Measurements from ENCODE around the gene NR6A1. TPM values are rescaled to one million over a fixed set of nuclear protein-coding genes. Genes with fewer than 3 reads are reported as not detected.

Gene NR6A1
- total RNA-seq, 5 donors from 2014 or later (not counting 1 experiment from before 2014, with no cell fraction given), result 0.19 to 0.50 (median 0.40) TPM; not detected in 1

DNA sequence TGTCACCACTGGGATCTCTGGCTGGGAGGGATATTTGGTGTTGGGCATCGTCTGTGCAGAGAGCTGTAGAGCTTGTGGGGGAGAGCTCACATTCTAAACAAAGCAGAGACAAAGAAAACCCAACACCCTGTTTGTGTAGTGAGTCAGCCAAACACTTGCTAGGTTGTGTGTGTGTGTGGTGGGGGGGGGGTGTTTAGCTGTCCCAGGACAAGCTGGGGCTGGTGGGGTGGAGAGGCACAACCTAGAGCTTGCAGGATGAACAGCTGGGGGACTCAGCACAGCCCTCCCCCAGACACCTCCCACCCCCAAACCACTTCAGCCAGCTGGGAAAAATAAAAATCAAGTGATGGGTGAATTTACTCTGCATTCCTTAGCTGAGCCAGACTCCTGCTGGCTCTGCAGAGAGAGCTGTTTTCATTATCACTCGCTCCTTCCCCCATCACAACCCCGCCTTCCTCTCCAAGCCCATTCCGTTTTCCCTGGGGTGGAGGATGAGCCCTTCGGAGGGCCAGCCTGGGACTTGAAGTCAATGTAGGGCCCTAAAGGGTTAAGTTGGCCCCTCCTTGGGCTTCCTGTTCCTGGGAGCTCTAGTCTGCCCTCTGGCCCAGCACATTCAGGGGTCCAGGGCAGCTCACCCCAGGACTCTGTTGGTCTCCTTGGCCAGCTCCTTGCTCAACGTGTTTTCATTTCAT, 8.4 kb upstream of the NR6A1 start:
- Histone ChIP-seq H3K36me3 (ENCODE audit: control insufficient read depth in 2 of 2, extremely low read depth in 1 of 2, insufficient read depth in 1 of 2, low read length in 1 of 2) (no peaks in the 10 kb centered on the region), H3K4me1 (ENCODE audit: control insufficient read depth in 1 of 2, extremely low read depth in 1 of 2, insufficient read depth in 2 of 2, low read length in 2 of 2) (peaks cover 0 to 11% of the 10 kb centered on the region in 2 experiments), H3K4me3 (ENCODE audit: control insufficient read depth in 1 of 2, extremely low read depth in 1 of 2, low read length in 1 of 2) (no peak overlapping the region), H3K27me3 (replicated peaks in 1 of 2; ENCODE audit: control insufficient read depth in 2 of 2, extremely low read depth in 1 of 2, insufficient read depth in 2 of 2, low read length in 1 of 2) (peaks cover 2 to 33% of the 10 kb centered on the region in 2 experiments), H3K27ac (ENCODE audit: low read length) (no peak overlapping the region), H3K9me3 (no peaks in the 10 kb centered on the region)
- ChIA-PET POLR2A (interaction anchor here in 1 of 2 donors (0.6 kb wide), 2 partner anchors 83 to 221 kb away, joined by 3 to 4 read pairs; no protein-coding TSS in a partner anchor), CTCF (interaction anchor here in 1 of 2 donors (0.6 to 0.8 kb wide), 2 partner anchors 10 to 582 kb away, joined by 3 read pairs; no protein-coding TSS in a partner anchor)
- no peaks in the 10 kb centered on the region for H3K9me3 Mint-ChIP-seq
- WGBS (ENCODE audit: insufficient coverage), result 87% methylated on average over 3 of the region's 6 CpGs
- peak overlapping the region in 1 of 3 donors; percentile 11 for H3K4me3 Mint-ChIP-seq
- no peak for DNase-seq
- no peaks in the 10 kb centered on the region for H3K36me3 Mint-ChIP-seq
- no peak for ATAC-seq (replicated peaks in 1 of 4)
- H3K27ac Mint-ChIP-seq, result no peak overlapping the region
- H3K4me1 Mint-ChIP-seq, result peaks cover 11 to 16% (median 13%) of the 10 kb centered on the region in 3 donors
- H3K27me3 Mint-ChIP-seq, result peaks cover 18 to 29% of the 10 kb centered on the region in 2 donors

DNA sequence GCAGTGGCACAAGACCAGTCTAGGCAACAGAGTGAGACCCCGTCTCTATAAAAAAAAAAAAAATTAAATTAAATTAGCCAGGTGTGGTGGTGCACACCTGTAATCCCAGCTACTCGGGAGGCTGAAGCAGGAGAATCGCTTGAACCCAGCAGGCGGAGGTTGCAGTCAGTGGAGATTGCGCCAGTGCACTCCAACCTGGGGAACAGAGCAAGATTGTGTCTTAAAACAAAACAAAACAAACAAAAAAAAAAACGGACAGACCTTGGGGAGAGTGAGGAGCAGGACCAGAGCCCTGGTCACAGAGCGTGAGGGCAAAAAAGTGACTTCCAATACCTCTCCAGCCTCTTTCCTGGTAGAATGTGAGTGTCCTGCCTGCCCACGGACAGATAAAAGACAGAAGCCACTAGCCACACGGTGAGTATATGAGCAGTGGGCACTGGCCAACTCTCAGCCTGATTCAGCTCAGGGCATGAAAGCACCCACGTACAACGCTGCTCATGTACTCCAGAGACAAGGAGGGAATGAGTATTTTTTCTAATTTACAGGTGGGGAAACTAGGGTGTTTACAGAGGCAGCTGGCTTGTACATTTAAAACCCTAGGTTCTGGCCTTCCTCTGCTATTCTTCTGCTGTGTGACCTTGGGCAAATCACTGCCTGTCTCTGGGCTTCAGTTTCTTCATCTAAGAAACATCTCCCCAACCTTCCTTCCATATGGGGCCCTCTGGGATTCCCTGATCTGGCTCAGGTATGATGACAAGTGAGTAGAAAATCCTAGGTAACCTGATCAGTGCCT, 7.7 kb upstream of the NR6A1 start:
- Mint-ChIP-seq H3K27ac (no peak overlapping the region), H3K4me3 (peak overlapping the region in 1 of 3 donors; percentile 11), H3K36me3 (no peaks in the 10 kb centered on the region), H3K9me3 (no peaks in the 10 kb centered on the region), H3K27me3 (peaks cover 24 to 35% of the 10 kb centered on the region in 2 donors), H3K4me1 (peaks cover 16 to 22% (median 20%) of the 10 kb centered on the region in 3 donors)
- ChIA-PET CTCF (no interaction called here), POLR2A (no interaction called here)
- H3K36me3 ChIP-seq (ENCODE audit: control insufficient read depth in 2 of 2, extremely low read depth in 1 of 2, insufficient read depth in 1 of 2, low read length in 1 of 2), result no peaks in the 10 kb centered on the region
- no peak overlapping the region for H3K27ac ChIP-seq (ENCODE audit: low read length)
- 76% methylated on average over 3 of the region's 11 CpGs for WGBS (ENCODE audit: insufficient coverage)
- peaks cover 0 to 15% of the 10 kb centered on the region in 2 experiments for H3K4me1 ChIP-seq (ENCODE audit: control insufficient read depth in 1 of 2, extremely low read depth in 1 of 2, insufficient read depth in 2 of 2, low read length in 2 of 2)
- ATAC-seq (replicated peaks in 1 of 4) (no peak), DNase-seq (no peak)
- H3K4me3 ChIP-seq (ENCODE audit: control insufficient read depth in 1 of 2, extremely low read depth in 1 of 2, low read length in 1 of 2), result no peak overlapping the region
- H3K27me3 ChIP-seq (replicated peaks in 1 of 2; ENCODE audit: control insufficient read depth in 2 of 2, extremely low read depth in 1 of 2, insufficient read depth in 2 of 2, low read length in 1 of 2), result peaks cover 2 to 40% of the 10 kb centered on the region in 2 experiments
- no peaks in the 10 kb centered on the region for H3K9me3 ChIP-seq

GRCh38 chr9:124776954-124777648, 6.0 kb upstream of the NR6A1 start, which contains the start of gene OLFML2A:
Gene OLFML2A, plus strand, starts transcription at chr9:124777133. Its CDS starts 138 bp downstream, at chr9:124777271.
- Histone ChIP-seq H3K9me3 (no peaks in the 10 kb centered on the region), H3K4me1 (ENCODE audit: control insufficient read depth in 1 of 2, extremely low read depth in 1 of 2, insufficient read depth in 2 of 2, low read length in 2 of 2) (peaks cover 0 to 20% of the 10 kb centered on the region in 2 experiments), H3K27ac (ENCODE audit: low read length) (no peak within 1 kb of the TSS), H3K4me3 (ENCODE audit: control insufficient read depth in 1 of 2, extremely low read depth in 1 of 2, low read length in 1 of 2) (peak within 1 kb of the TSS in 1 of 2 donors; percentile 25), H3K27me3 (replicated peaks in 1 of 2; ENCODE audit: control insufficient read depth in 2 of 2, extremely low read depth in 1 of 2, insufficient read depth in 2 of 2, low read length in 1 of 2) (peaks cover 2 to 53% of the 10 kb centered on the region in 2 experiments), H3K36me3 (ENCODE audit: control insufficient read depth in 2 of 2, extremely low read depth in 1 of 2, insufficient read depth in 1 of 2, low read length in 1 of 2) (no peaks in the 10 kb centered on the region)
- Mint-ChIP-seq H3K27ac (peak within 1 kb of the TSS in 1 of 2 donors; percentile 31), H3K27me3 (peaks cover 35 to 46% of the 10 kb centered on the region in 2 donors), H3K36me3 (no peaks in the 10 kb centered on the region), H3K9me3 (no peaks in the 10 kb centered on the region), H3K4me1 (peaks cover 26 to 31% (median 29%) of the 10 kb centered on the region in 3 donors), H3K4me3 (peak within 1 kb of the TSS; percentile 60 to 79 (median 65))
- ChIA-PET POLR2A (no interaction called here), CTCF (interaction anchor here in 1 of 2 donors (0.5 to 2.3 kb wide), 3 partner anchors 11 to 76 kb away, joined by 3 to 7 read pairs (median 7); partner anchors contain the start of gene WDR38)
- DNase-seq (peak in 5 of 35 experiments; percentile 13 to 44 (median 18)), ATAC-seq (replicated peaks in 1 of 4) (peak; percentile 48 to 63 (median 56))
- 2% methylated on average over 85 of the region's 87 CpGs for WGBS (ENCODE audit: insufficient coverage)

DNA sequence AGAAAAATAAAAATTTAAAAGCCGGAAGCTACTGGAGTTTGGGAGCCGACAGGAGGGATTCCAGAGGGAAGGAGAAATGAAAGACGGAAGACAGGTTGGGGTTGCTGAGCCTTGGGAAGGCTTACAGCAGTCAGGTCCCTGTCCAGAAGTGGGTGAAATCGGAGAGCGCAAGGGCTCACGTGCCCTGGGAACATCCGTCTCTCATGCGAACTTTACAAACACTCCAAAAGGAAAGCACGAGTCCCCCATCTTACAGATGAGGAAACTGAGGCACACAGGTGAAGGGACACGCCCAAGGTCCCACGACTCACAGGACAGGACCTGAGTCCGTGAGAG, 5.5 kb upstream of the NR6A1 start:
- H3K4me3 Mint-ChIP-seq, result peak overlapping the region; percentile 60 to 79 (median 65)
- POLR2A ChIA-PET, result no interaction called here
- DNase-seq, result no peak
- peaks cover 2 to 57% of the 10 kb centered on the region in 2 experiments for H3K27me3 ChIP-seq (replicated peaks in 1 of 2; ENCODE audit: control insufficient read depth in 2 of 2, extremely low read depth in 1 of 2, insufficient read depth in 2 of 2, low read length in 1 of 2)
- no peaks in the 10 kb centered on the region for H3K9me3 ChIP-seq
- H3K27me3 Mint-ChIP-seq, result peaks cover 35 to 47% of the 10 kb centered on the region in 2 donors
- H3K4me1 ChIP-seq (ENCODE audit: control insufficient read depth in 1 of 2, extremely low read depth in 1 of 2, insufficient read depth in 2 of 2, low read length in 2 of 2), result peaks cover 2 to 26% of the 10 kb centered on the region in 2 experiments
- 28% methylated on average over 10 of the region's 12 CpGs for WGBS (ENCODE audit: insufficient coverage)
- H3K9me3 Mint-ChIP-seq, result no peaks in the 10 kb centered on the region
- H3K36me3 ChIP-seq (ENCODE audit: control insufficient read depth in 2 of 2, extremely low read depth in 1 of 2, insufficient read depth in 1 of 2, low read length in 1 of 2), result no peaks in the 10 kb centered on the region
- no peak overlapping the region for H3K27ac Mint-ChIP-seq
- no peaks in the 10 kb centered on the region for H3K36me3 Mint-ChIP-seq
- peak overlapping the region in 1 of 2 donors; percentile 25 for H3K4me3 ChIP-seq (ENCODE audit: control insufficient read depth in 1 of 2, extremely low read depth in 1 of 2, low read length in 1 of 2)
- CTCF ChIA-PET, result interaction anchor here (0.6 to 2.4 kb wide), 4 partner anchors 8 to 77 kb away, joined by 3 to 7 read pairs (median 7); partner anchors contain the start of gene WDR38 (in 2 of the 2)
- ATAC-seq (replicated peaks in 1 of 4), result no peak
- peaks cover 29 to 34% (median 33%) of the 10 kb centered on the region in 3 donors for H3K4me1 Mint-ChIP-seq
- H3K27ac ChIP-seq (ENCODE audit: low read length), result no peak overlapping the region

- DNase-seq (peak; percentile 50 to 89 (median 73)), ATAC-seq (replicated peaks in 1 of 4) (no peak)
- no peak overlapping the region for H3K4me3 ChIP-seq (ENCODE audit: control insufficient read depth in 1 of 2, extremely low read depth in 1 of 2, low read length in 1 of 2)
- Mint-ChIP-seq H3K27ac (peak overlapping the region in 1 of 2 donors; percentile 65), H3K9me3 (no peaks in the 10 kb centered on the region), H3K4me1 (peaks cover 44 to 47% (median 47%) of the 10 kb centered on the region in 3 donors), H3K36me3 (no peaks in the 10 kb centered on the region), H3K27me3 (peaks cover 45 to 61% of the 10 kb centered on the region in 2 donors), H3K4me3 (peak overlapping the region in 2 of 3 donors; percentile 14 to 40)
- H3K27me3 ChIP-seq (replicated peaks in 1 of 2; ENCODE audit: control insufficient read depth in 2 of 2, extremely low read depth in 1 of 2, insufficient read depth in 2 of 2, low read length in 1 of 2), result peaks cover 2 to 69% of the 10 kb centered on the region in 2 experiments
- H3K36me3 ChIP-seq (ENCODE audit: control insufficient read depth in 2 of 2, extremely low read depth in 1 of 2, insufficient read depth in 1 of 2, low read length in 1 of 2), result no peaks in the 10 kb centered on the region
- ChIA-PET POLR2A (interaction anchor here in 1 of 2 donors (0.6 kb wide), 1 partner anchor 477 kb away, joined by 7 read pairs; no protein-coding TSS in a partner anchor), CTCF (interaction anchor here (0.6 to 2.4 kb wide), 9 partner anchors 10 to 124 kb away, joined by 3 to 13 read pairs (median 4); partner anchors contain the start of gene WDR38 (in 2 of the 2))
- 38% methylated on average over 12 of the region's 15 CpGs for WGBS (ENCODE audit: insufficient coverage)
- H3K27ac ChIP-seq (ENCODE audit: low read length), result no peak overlapping the region
- peaks cover 2 to 44% of the 10 kb centered on the region in 2 experiments for H3K4me1 ChIP-seq (ENCODE audit: control insufficient read depth in 1 of 2, extremely low read depth in 1 of 2, insufficient read depth in 2 of 2, low read length in 2 of 2)
- H3K9me3 ChIP-seq, result no peaks in the 10 kb centered on the region
Measured at GRCh38 chr9:124774129-124774978, 3.2 kb upstream of the NR6A1 start.
